HG03159 (cell line): ENCODE measurements around the gene IL1RN.
"Not testable (repeated sequence)": the region's sequence is repeated elsewhere in the genome, so short reads cannot be mapped to it uniquely, and the experiment has no call there.

Experiments
- ATAC-seq: cut with Tn5 transposase; IDR thresholded peaks from one replicate; pipeline ENCODE4 v1.9.1; 2021; ENCODE audit warnings: mild to moderate bottlenecking, moderate library complexity; ENCODE audit not compliant: unreplicated experiment

The IL1RN gene, protein sequence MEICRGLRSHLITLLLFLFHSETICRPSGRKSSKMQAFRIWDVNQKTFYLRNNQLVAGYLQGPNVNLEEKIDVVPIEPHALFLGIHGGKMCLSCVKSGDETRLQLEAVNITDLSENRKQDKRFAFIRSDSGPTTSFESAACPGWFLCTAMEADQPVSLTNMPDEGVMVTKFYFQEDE

GRCh38 chr2:113126845-113127645, at the start of gene IL1RN:
TSS of gene IL1RN (plus strand) at chr2:113127598. CDS start at chr2:113127625, 27 bp downstream.
- ATAC-seq: no peak

- no peak for ATAC-seq
Measured at GRCh38 chr2:113077921-113078320, 49.5 kb upstream of the IL1RN start.

DNA sequence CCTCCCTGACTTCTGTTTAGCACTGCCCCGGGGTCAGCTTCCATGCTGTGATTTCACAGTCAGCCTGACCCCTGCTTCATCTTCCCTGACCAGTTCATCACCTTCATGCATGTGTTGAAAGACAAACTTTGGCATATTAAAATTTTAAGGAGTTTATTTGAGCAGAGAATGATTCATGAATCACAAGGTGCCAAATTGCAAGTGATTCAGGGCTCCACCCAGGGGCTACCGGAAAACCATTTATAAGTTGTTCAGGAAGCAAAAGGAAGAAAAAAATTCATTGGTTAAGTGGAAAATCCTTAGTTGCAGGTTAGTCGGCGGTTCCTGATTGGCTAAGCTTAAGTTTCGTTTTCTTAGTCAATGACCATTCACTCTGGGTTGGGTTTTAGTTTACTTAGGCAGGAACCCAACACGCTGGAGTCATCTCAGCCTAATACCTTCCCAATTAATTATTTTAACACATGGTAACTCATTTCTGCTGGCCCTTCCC, 49.0 kb upstream of the IL1RN start:
- ATAC-seq: no peak

GRCh38 chr2:113079131-113079530, 48.3 kb upstream of the IL1RN start:
- ATAC-seq: no peak

DNA sequence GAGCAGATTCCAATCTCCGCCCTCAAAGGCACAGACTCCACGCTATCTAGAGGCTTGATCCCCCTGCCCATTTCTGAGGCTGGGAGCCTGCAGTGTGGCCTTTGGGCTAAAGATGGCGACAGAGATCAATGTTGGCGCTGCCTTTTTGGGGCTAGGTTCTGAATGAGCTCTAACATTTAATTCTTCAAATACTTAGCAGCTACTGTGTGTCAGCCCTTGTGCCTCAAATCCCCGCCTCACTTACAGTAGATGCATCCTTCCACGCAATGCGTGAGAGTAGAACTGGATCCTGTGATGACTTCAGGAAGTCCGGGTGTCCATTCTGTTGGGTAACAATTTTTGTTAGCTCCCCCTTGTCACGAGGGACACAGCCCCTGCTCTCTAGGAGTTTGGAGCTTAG, 47.3 kb upstream of the IL1RN start:
- ATAC-seq: no peak

DNA sequence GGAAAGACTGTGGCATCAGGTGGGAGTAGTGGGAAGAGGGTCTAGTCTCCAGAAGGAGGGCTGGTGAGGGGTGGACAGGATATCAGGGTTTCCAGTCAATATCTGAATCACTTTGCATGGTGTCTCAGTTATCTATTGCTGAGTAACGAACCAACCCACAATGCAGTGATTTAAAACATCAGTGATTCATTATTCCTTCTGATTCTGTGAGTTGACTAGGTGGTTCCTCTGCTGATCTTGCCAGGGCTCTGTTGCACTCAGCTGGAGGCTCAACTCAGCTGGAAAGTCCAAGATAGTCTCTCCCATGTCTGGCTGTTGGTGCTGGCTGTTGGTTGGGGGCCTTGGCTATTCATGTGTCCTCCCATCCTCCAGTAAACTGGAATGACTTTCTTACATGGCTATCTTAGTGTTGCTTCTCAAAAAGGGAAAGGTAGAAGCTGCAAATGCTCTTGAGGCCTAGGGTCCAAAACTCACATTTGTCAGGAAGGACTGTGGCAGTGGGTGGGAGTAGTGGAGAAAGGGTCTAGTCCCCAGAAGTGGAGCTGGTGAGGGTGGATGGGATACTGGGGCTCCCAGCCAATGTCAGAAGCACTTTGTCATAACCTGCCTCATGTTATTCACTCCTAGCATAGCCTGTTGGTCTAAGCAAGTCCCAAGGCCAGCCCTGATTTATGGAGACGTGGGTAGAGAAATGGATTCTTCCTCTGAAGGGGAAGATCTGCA, 45.7 kb upstream of the IL1RN start:
- ATAC-seq: no peak

DNA sequence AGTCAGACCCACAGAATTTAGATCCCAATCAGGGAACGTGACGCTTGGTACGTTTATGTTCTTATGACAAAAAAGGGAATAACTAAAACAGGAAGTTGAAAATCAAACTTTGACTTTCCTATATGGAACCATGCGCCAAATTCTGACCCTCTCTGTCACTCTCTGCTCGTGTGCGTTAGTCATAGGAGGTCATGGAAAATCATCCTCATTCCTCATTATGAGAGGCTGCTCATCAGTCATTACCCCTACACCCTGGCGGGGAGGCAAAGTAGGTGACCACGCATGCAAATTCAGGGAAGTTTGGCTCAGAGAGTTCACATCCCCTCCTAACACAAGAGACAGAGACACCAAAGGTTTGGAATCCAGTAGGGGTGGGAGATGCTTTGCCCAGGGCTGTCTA, 44.1 kb upstream of the IL1RN start:
- no peak for ATAC-seq

DNA sequence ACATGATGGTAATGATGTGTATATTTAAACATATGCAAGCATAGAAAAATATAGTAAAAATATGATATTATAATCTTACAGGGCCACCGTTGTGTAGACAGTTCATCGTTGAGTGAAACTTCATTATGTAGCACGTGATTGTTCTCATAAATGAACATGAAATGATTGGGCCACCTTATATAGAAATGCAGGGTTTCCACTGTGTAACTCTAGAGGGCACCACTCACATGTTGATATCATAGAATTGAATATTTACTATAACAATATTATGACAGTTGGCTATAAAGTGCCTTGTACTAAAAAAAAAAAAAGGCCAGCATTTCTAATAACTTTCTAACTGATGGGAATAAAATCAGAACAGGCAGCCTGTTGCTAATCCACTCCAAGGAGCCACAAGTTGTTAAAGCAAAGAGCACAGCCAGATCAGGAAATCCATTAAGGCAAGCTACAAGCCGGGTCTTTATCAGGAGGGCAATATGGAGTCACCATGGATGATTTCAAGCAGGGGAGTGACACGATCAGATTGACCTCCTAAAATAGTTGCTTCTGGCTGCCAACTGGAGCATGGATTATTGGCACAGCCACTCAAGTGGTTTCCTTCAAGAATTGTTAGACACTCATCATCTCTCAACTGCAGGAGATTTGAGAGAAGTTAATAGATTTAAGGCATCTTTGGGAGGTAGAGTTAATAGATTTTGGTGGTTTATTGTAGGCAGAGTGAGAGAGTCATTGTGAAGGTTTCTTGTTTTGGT, 43.0 kb upstream of the IL1RN start:
- no peak for ATAC-seq

DNA sequence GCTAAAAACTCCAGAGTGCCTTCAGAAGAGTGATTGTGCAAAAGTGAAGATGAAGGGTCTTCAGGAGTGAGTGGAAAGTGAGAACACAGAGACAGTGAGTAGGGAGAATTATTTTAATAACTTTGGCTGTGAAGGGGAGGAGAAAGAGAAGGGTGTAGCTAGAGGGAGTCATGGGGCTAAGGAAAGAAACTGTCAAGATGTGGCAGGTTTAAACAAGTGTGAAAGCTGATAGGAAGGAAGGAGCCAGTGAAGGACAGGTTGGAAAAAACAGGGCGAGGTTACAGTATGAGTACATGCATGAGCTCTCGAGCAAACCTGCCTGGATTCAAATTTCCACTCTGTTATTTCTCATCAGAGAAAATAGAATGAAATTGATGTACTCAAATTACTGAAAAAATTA, 41.9 kb upstream of the IL1RN start:
- ATAC-seq: no peak

DNA sequence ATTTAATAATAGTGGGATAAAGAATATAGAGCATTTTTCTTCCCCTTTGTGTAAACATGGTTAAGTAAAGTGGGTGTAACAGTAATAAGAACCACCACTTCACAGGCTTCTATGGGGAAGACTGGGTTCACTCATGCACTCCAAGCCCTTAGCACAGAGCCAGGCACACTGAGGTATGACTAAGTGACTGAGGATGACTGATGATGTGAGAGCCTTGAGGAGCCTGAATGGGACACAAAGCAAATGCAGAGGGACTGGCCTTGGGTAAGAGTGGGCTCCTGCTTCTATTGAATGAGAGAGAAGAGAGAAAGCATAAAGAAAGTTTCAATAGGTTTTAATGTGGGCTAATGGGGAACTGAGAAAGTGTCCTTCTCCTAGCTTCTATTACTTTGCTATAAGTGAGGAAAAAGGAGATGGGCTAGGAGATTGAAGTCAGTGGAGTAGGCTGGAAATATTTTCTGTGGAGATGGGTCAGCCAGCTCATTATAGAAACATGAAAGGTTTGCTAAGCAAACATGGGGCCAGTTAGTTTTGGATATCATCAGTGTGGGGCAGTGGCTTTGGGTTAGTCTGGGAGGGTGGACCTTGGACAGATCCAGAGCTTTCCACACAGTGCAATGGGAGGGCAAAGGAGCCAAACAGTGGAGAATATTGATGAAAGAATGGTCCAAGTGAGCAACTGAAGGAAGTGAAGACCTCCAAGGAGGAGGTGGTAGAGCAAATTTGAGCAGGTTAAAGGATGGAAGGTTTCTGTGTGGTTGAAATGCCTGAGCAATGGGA, 39.0 kb upstream of the IL1RN start:
- no peak for ATAC-seq

DNA sequence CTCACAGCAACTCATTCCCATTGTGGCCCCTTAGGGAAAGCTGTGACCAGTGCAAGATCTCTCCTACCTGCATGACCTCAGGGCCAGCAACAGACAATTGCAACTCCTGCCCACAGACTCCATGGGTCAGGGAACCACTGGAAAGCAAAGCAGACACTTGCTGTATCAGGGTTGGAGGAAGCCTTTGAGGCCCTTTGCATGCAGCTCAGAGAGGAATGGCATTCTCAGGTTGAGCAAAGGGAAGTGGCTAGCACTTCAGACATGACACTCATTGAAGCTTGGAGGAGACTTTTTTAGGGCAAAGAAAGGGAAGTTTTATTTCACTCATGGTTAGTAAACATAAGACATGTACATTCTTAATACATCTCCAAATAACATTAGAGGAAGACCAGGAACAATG, 37.5 kb upstream of the IL1RN start:
- ATAC-seq: no peak

DNA sequence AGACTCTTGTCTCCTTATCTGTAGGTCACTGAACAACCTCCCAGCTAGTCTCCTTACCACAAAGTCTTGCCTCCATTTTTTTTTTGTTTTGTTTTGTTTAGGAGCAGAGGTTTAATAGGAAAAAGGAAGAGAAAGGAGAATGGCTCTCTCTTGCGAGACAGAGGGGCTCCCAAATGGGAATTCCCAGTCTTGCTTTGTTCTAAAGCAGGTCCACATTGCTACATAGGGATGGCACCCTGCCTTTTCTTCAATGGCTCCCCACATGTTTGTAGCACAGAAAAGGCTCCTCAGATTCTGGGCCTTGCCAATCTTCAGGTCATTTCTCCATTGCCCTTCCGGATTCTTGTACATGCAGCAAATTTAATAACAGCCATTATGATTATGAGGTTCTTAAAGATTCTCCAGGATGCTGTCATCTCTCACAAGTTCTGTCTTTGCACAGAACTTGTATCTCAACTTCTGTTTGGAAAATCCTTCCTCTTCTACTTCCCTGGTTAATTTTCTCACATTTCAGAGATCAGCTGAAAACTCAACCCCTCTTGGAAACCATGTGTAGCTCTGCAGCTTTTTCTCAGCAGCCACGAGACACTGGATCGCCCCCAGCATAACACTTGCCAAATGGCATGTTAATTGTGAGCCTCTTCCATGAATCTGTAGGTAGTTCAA, 36.0 kb upstream of the IL1RN start:
- no peak for ATAC-seq

- no peak for ATAC-seq
Measured at GRCh38 chr2:113092864-113093612, 34.4 kb upstream of the IL1RN start.

DNA sequence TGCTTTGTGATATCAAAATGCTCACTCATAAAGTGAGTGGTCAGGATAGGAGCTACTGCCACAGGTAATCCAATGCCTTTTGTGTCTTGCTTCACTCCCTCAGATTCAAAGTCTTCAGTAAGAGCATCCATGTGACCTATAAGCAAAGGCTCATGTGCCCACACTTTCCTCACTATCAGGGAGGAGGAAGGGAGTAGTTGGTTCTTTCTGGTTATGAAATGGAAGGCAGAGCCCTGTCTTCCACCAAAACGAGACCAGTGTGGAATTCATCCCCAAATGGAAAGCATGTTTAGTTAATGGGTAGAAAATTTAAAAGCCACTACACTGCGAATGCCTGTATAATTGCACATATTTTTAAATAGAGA, 33.8 kb upstream of the IL1RN start:
- no peak for ATAC-seq

GRCh38 chr2:113096306-113096705, 31.1 kb upstream of the IL1RN start:
- ATAC-seq: not testable (repeated sequence)

- not testable (repeated sequence) for ATAC-seq
Measured at GRCh38 chr2:113096842-113097618, 30.4 kb upstream of the IL1RN start.

DNA sequence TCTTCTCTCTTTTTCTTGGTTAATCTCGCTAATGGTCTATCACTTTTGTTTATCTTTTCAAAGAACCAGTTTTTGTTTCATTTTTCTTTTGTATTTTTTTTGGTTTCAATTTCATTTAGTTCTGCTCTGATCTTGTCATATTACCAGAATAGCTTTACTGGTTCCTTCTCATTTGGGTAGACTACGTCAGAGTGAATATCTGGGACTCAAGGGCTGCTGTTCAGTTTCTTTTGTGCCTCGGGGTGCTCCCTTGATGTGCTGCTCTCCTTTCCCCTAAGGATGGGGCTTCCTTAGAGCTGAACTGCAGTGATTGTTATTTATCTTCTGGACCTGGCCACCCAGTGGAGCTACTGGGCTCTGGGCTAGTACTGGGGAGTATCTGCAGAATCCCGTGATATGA, 29.4 kb upstream of the IL1RN start:
- ATAC-seq: no peak

DNA sequence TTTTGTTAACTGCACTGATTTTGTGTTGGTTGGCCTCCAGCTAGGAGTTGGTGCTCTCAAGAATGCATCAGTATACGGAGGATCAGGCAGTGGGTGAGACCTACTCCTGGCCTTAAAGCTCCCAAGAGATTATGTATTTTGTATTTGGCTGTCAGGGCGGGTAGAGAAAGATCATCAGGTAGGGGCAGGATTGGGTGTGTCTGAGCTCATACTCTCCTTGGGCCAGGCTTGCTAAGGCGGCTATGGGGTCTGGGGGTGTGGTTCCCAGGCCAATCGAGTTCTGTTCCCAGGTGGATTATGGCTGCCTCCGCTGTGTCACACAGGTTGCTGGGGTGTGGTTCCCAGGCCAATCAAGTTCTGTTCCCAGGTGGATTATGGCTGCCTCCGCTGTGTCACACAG, 28.9 kb upstream of the IL1RN start:
- ATAC-seq: no peak
